CD4-positive, alpha-beta T cell treated with Interleukin-15 for 1 hour (primary cell): ENCODE measurements around the gene ADAMTS5.

Source experiments
- DNase-seq: peaks from one replicate; pipeline ENCODE4 v3.0.0-alpha.2; 2020

ADAMTS5 gene

DNA sequence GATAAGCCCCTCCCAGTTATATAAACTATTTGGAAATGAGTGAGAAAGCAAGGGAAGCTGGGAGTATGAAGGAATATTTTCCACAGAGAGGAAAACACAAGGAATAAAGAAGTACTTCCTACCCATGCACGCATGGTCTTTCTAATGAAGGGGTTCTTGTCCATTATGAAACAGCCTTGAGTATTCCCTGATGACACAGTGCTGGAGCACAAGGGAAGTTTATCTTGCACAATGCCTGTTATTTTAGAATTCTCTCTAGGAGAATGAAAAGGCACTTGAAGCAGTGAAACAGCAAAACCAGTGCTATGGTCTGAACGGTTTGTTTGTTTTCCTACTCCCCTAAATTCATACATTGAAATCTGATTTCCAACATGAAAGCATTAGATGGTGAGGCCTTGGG is 83.1 kb downstream of the ADAMTS5 start:
- no peak for DNase-seq

DNA sequence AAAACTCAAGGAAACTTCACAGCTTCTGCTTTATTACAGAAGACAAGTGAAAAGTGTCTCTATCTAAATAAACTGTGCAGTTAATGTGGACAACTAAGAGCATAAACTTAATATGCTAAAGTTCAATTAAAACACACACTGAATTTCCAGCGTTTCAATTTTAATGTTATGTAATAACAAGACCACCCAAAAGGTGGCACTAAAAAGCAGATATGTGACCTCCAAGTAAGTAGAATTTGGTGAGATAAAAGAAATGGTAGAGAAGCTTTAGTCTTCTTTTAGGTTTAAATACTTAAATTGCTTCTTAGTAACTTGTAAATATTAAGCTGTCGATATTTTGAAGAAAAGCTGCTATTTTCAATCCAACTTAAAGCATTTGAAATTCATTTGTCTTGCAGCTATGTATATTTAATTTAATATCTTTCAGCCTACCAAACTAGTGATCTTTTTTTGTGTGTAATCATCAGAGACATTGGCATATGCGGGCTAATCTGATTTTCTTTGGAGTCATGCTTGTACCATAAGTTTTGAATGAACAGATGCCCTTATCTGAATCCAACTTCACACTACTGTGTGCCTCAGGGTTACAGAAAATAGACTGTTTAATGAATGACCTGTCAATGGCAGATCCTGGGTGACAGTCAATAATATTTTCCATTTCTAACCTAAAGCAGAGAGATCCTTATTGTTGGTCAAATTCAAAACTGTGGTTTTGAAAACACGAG is 85.2 kb downstream of the ADAMTS5 start:
- DNase-seq = no peak

DNA sequence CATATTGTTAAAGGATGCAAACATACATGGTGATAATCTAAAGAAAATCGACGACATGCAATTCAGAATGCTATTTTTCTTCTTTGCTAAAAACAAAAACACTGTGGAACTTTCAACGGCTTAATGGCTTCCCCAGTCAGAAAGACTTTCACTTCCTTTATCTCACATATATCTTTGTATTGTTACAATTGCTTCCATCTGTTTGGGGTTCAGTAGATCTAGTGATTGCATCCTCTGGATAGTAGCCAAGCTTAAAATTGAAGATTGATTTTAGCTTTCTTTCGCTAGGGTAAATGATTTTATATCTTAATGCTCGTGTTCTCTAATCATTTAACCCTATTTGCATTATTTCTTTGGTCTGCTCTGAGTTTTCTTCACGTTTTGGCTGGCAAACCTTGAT is 89.9 kb downstream of the ADAMTS5 start:
- DNase-seq = no peak

DNA sequence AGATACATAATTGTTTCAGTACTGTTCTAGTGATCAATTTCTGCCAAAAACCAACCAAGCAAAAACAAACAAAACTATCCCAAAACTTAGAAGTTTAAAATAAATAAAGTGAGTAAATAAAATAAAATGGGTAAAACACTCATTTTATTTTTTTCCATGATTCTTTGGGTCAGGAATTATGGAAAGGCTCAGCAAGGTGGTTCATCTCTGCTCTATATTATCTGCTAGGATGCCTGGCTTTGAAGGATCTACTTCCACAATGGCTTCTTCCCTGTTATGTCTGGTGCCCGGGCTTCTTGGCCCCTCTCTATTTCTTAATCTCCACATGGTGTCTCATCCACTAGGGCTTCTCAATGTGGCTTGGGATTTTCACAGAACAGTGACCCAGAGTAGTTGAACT is 92.5 kb downstream of the ADAMTS5 start:
- DNase-seq = no peak
